GM21423 (cell line): ENCODE results near the gene BAIAP3.

Source experiments
- ATAC-seq: cut with Tn5 transposase; IDR thresholded peaks from one replicate; pipeline ENCODE4 v1.9.1; 2021; ENCODE audit warnings: mild to moderate bottlenecking, moderate library complexity; ENCODE audit not compliant: unreplicated experiment

The BAIAP3 gene

DNA sequence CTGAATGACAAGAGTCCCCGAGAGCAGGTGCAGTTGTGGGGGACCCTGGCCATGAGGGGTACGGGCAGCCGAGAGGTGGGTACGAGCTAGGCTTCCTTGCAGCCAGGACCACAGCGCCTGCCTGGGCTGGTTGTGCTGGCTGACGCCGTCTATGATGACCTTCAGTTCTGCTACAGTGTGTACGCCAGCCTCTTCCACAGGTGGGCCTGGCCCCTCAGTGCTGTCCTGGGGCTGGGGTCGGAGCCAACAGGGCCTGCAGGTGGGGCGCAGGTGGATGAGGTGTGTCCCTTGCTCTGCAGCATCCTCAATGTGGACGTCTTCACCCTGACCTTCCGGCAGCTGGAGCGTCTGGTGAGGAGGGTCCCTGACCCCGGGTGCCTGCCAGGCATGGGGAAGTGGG, 11.1 kb downstream of the BAIAP3 start:
- ATAC-seq, result no peak

DNA sequence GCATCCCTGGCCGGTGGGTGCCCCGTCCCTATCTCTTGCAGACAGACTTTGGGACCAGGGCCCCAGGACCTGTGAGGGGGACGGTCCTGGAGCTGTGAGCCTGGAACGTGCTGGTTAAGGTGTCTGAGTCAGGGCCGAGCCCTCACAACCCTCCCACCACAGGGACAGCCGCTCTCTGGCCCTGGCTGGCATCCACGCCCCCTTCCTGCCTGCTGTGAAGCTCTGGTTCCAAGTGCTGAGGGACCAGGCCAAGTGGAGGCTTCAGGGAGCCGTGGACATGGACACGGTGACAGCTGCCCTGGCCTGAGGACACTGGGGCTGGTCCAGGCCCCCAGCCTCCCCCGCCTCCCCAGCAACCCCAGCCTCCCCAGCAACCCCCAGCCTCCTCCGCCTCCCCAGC, 11.6 kb downstream of the BAIAP3 start:
- no peak for ATAC-seq

GRCh38 chr16:1345651-1346421, 12.4 kb downstream of the BAIAP3 start:
- no peak for ATAC-seq

DNA sequence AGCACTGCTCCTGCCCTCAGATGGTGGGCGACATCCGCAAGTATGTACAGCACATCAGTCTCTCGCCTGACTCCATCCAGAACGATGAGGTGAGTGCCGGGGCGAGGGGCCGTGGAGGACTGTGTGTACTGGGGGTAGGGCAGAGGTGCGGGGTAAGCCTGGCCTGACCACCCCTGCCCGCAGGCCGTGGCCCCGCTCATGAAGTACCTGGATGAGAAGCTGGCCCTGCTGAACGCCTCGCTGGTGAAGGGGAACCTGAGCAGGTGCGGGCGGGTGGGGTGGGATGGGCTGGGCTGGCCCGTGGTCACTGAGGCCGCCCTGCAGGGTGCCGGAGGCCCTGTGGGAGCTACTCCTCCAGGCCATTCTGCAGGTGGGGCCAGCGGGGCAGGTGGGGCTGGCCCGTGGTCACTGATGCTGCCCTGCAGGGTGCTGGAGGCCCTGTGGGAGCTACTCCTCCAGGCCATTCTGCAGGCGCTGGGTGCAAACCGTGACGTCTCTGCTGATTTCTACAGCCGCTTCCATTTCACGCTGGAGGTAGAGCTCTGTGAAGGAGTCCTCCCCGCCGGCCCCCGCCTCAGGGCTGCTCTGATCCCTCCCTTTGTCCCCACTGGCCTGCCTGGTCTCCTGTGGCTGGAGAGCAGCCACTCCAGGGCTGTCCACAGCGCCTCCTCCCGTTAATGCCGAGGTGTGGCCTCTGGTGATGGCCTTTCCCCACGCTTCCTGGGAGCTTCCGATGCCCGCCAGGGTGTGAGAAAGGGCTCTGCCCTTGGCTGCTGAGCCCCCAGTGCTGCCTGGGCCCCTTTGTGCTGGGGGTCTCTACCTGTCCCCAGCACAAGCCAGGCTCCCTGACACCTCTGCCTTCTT, 13.2 kb downstream of the BAIAP3 start:
- no peak for ATAC-seq

DNA sequence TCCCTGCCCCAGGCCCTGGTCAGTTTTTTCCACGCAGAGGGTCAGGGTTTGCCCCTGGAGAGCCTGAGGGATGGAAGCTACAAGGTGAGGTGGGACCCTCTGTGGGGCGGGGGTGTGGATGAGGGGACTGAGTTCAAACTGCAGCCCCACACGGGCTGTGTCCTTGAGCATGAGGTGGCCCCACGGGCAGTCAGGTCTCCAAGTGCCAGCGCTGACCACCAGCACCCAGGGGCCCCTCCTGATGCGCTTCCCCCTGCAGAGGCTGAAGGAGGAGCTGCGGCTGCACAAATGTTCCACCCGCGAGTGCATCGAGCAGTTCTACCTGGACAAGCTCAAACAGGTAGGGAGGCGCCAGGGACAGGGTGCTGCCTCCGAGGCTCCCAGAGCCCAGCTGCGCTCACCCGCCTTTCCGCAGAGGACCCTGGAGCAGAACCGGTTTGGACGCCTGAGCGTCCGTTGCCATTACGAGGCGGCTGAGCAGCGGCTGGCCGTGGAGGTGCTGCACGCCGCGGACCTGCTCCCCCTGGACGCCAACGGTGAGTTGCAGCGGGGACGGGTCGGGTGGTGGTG, 13.9 kb downstream of the BAIAP3 start:
- ATAC-seq, result no peak

- no peak for ATAC-seq
Measured at GRCh38 chr16:1347962-1348361, 14.5 kb downstream of the BAIAP3 start.

DNA sequence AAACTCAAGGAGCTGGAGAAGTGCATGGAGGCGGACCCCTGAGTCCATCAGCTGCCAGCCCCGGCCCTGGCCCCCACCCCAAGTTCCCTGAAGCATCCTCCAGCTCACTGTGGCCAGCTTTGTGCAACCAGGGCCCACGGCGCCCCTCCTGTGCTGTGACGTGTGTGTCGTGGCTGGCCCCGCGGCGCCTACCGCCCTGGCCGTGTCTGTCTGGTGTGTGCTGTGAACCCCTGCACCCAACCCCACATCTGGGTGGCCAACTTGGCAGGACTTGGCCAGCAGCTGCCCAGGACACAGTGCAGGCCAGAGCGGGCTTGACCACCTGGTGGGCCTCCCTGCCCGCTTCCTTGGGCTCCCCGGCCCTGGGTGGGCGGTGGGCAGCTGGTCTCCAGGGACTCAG, 15.0 kb downstream of the BAIAP3 start:
- ATAC-seq, result no peak

DNA sequence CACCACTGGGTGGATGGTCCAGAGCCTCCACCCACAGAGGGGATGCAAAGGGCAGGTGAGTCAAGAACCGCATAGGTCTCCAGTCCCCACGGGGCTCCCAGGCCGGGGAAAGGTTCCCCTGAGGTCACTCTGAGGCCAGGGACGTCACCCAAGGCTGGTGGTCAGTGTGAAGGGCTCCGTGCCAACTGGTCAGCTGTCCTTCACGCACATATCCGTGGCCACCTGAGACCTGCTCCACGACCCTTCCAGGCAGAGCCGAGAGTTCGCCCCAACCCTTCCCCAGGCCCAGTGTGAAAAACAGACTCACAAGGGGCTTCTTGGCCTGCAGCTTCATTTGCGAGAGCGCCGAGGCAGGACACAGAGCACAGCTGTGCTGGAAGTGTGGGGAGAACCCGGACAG, 15.5 kb downstream of the BAIAP3 start:
- no peak for ATAC-seq

- no peak for ATAC-seq
Measured at GRCh38 chr16:1349351-1349750, 15.9 kb downstream of the BAIAP3 start.

DNA sequence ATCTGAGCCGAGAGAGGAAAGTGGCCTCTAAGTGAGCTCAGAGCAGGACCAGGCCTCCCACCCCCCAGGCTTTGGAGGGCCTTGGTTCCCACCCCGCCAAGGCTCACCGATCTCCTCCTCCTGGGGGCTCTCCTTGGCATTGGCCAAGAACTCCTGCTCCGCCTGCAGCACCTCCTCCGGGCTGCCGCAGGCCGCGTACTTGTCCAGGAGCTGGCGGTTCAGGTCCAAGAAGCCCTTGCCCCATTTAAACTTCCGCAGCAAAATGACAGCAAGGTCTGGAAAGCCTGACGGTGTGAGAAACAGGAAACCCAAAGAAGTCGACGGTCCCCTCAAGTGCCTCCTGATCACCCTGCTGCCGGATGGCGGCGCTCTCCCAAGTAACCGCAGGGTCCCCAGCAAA, 16.5 kb downstream of the BAIAP3 start:
- ATAC-seq, result no peak

DNA sequence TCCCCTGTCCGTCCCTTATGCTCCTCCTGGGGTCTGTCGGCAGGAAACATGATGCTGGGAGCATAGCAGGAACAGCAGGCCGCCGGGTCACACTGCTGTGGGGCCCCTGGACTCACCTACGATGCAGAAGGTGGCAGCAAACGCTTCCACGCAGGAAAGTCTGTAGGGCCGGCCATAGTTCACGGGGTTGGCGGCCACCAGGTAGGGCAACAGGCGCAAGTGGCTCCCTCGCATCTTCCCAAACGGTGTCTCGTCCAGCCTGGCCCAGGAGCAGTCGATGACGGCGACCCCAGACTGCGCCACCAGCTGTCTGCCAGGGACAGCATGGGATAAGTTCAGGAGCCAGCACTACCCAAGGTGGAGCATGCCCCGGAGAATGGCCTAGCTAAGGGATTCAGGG, 17.2 kb downstream of the BAIAP3 start:
- no peak for ATAC-seq

DNA sequence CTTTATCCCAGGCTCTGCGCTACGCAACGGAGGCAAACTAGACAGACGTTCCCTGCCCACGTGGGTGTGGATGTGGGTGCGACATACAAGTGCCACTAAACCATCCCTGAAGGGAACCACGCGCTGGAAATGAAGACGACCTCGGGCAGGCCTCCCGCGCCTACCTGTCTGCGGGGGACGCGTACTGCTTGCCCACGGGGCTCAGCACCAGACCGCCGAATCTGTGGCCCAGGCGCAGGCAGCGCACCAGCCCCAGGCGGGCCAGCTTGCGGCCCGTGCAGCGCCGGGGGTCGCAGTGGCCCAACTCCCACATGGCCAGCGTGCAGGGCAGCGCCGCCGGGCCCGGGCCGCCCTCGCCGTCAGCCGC, 17.8 kb downstream of the BAIAP3 start:
- peak; percentile 11 for ATAC-seq

- peak; percentile 87 for ATAC-seq
Measured at GRCh38 chr16:1351582-1352362, 18.3 kb downstream of the BAIAP3 start, which contains the start of the genes GNPTG and TSR3. Gene GNPTG (plus strand): TSS chr16:1351931. CDS start chr16:1351966, 35 bp downstream. Gene TSR3 (minus strand): TSS chr16:1351878. CDS start chr16:1351804, 74 bp downstream.

DNA sequence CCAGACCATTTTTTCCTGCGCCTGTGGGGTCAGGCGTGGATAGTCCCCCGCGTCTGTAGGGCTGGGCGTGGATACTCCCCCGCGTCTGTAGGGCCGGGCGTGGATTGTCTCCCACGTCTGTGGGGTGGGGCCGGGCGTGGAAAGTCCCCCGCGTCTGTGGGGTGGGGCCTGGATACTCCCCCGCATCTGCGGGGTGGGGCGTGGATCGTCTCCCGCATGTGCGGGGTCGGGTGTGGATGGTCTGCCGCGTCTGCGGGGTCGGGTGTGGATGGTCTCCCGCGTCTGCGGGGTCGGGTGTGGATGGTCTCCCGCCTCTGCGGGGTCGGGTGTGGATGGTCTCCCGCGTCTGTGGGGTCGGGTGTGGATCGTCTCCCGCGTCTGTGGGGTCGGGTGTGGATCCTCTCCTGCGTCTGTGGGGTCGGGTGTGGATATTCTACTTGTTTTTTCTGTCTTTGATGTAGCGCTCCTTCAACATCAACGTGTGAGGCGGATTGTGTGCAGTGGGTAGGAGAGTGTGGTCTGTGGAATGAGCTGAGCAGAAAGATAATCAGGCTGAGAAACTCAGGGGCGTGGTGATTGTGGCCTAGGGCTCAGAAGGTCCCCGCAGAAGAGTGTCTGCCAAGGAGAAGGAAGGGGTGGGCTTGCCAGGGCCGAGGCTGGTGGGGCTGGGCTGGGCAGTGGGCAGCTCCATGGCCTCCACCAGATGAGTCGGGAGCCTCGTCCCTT, 21.5 kb downstream of the BAIAP3 start:
- no peak for ATAC-seq

GRCh38 chr16:1355591-1355990, 22.1 kb downstream of the BAIAP3 start:
- ATAC-seq, result no peak

- no peak for ATAC-seq
Measured at GRCh38 chr16:1356061-1356900, 22.8 kb downstream of the BAIAP3 start.

GRCh38 chr16:1357906-1358566, 24.6 kb downstream of the BAIAP3 start:
- no peak for ATAC-seq

- no peak for ATAC-seq
Measured at GRCh38 chr16:1361685-1362360, 28.4 kb downstream of the BAIAP3 start.
